GM13977 (cell line): Measurements from ENCODE around the gene AKAP9.

Experiments
- DNase-seq: peaks from one replicate; pipeline ENCODE4 v3.0.0; 2012; ENCODE audit warnings: low spot score
- CTCF ChIP-seq: IDR thresholded peaks from 2 replicates; pipeline ENCODE4 v1.5.1; 2012; ENCODE audit warnings: mild to moderate bottlenecking, control low read depth; ENCODE audit not compliant: insufficient read depth; ENCODE audit errors: extremely low read depth, missing control alignments
- in situ Hi-C: fragments of 300-500 bp; cut with MboI; formaldehyde crosslinking; loops from one replicate; pipeline ENCODE4 v1.12.0; 2022; ENCODE audit warnings: low sequenced_read_pairs, low pct_unique_long_range_greater_than_20kb, mixed read lengths, inconsistent platforms; ENCODE audit not compliant: unreplicated experiment

AKAP9 gene

GRCh38 chr7:92116949-92117348 is 176.3 kb downstream of the AKAP9 start:
- TF ChIP-seq CTCF: no peak

GRCh38 chr7:92119213-92119759 is 178.6 kb downstream of the AKAP9 start:
- in situ Hi-C loops: no loop called here
- no peak for DNase-seq
- TF ChIP-seq CTCF: no peak

More at GRCh38 chr7:92116949-92117348, 176.3 kb downstream of the AKAP9 start:
- in situ Hi-C loops: no loop called here
- no peak for DNase-seq

- in situ Hi-C loops: no loop called here
- no peak for DNase-seq
- TF ChIP-seq CTCF: no peak
Measured at GRCh38 chr7:92121681-92122080, 181.0 kb downstream of the AKAP9 start.

- in situ Hi-C loops: no loop called here
- TF ChIP-seq CTCF: no peak
Measured at GRCh38 chr7:92131093-92131492, 190.4 kb downstream of the AKAP9 start.

GRCh38 chr7:92131764-92132330 is 191.2 kb downstream of the AKAP9 start:
- in situ Hi-C loops: no loop called here
- DNase-seq: no peak
- TF ChIP-seq CTCF: no peak

More at GRCh38 chr7:92131093-92131492, 190.4 kb downstream of the AKAP9 start:
- no peak for DNase-seq

- DNase-seq: peak; percentile 45
- no peak for TF ChIP-seq CTCF
- in situ Hi-C loops: no loop called here
Measured at GRCh38 chr7:92133133-92133736, 192.6 kb downstream of the AKAP9 start.
